Cardiac muscle cell (in vitro differentiated cells and primary cell): Measurements from ENCODE around the gene DOCK3. TPM values are rescaled to one million over a fixed set of nuclear protein-coding genes. Genes with fewer than 3 reads are reported as not detected.
"Not testable (repeated sequence)": the region's sequence is repeated elsewhere in the genome, so short reads cannot be mapped to it uniquely, and the experiment has no call there.

Source experiments
- DNase-seq, 2 donors: peaks; one replicate each; pipeline versions ENCODE4 v3.0.0 to v3.0.0-alpha.2; 2010 to 2017; ENCODE audit warnings: low read depth in 1 of 2, low spot score in 1 of 2
- H3K27ac ChIP-seq: fragments of 200-600 bp; sonication (generic); 2 replicates; pipeline ENCODE4 v1.5.1; 2016
- H3K27me3 ChIP-seq: fragments of 200-600 bp; sonication (generic); 2 replicates; pipeline ENCODE4 v1.6.0; 2016; ENCODE audit warnings: control low read depth
- H3K36me3 ChIP-seq: fragments of 200-600 bp; sonication (generic); 2 replicates; pipeline ENCODE4 v1.5.1; 2016; ENCODE audit warnings: control low read depth
- H3K4me1 ChIP-seq: fragments of 200-600 bp; sonication (generic); 2 replicates; pipeline ENCODE4 v1.8.1; 2017; ENCODE audit warnings: low read depth, mild to moderate bottlenecking, mixed run types
- H3K4me3 ChIP-seq: fragments of 200-600 bp; sonication (generic); 2 replicates; pipeline ENCODE4 v1.5.1; 2016; ENCODE audit warnings: mild to moderate bottlenecking
- H3K9me3 ChIP-seq: fragments of 200-600 bp; sonication (generic); 2 replicates; pipeline ENCODE4 v1.5.1; 2017; ENCODE audit warnings: low read depth, mild to moderate bottlenecking, control low read depth
- polyA plus RNA-seq: library from polyadenylated mRNA; unstranded; fragments of >200 nt; fragmentation: Nextera tagmentation; extraction: Ambion mirVana; gene quantifications from 2 replicates; pipeline ENCODE4 v1.2.1, GENCODE V29; 2016
- total RNA-seq: library from RNA; depleted of rRNA; stranded (reverse); fragments of >200 nt; gene quantifications from 2 replicates; pipeline ENCODE4 v1.2.3, GENCODE V29; 2016
- TF ChIP-seq, protein P1 (sequence below): IDR thresholded peaks from 2 replicates; pipeline ENCODE4 v1.5.1; 2012; ENCODE audit warnings: low read depth, mild to moderate bottlenecking, low read length

DOCK3 gene
- total and polyA plus RNA-seq, 2 experiments from 2014 or later: 0.56 to 1.3 TPM

DNA sequence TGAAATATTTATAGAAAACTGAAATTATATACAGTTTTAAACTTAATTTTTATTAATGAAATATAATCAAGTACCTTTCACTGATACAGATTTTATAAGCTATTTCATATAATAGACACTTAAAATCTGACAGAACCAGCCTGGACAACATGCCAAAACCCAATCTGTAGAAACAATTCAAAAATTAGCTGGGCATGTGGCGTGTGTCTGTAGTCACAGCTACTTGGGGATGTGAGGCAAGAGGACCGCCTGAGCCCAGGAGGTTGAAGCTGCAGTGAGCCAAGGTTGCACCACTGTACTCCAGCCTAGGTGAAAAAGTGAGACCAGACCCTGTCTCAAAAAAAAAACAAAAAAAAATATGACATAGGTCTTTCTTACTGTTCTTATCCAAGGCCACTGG is 472.1 kb downstream of the DOCK3 start:
- H3K4me3 ChIP-seq: no peak overlapping the region
- no peaks in the 10 kb centered on the region for H3K27me3 ChIP-seq
- TF ChIP-seq, protein P1, sequence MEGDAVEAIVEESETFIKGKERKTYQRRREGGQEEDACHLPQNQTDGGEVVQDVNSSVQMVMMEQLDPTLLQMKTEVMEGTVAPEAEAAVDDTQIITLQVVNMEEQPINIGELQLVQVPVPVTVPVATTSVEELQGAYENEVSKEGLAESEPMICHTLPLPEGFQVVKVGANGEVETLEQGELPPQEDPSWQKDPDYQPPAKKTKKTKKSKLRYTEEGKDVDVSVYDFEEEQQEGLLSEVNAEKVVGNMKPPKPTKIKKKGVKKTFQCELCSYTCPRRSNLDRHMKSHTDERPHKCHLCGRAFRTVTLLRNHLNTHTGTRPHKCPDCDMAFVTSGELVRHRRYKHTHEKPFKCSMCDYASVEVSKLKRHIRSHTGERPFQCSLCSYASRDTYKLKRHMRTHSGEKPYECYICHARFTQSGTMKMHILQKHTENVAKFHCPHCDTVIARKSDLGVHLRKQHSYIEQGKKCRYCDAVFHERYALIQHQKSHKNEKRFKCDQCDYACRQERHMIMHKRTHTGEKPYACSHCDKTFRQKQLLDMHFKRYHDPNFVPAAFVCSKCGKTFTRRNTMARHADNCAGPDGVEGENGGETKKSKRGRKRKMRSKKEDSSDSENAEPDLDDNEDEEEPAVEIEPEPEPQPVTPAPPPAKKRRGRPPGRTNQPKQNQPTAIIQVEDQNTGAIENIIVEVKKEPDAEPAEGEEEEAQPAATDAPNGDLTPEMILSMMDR: no peak
- no peaks in the 10 kb centered on the region for H3K36me3 ChIP-seq
- H3K4me1 ChIP-seq: no peaks in the 10 kb centered on the region
- no peak overlapping the region for H3K27ac ChIP-seq
- DNase-seq: no peak
- H3K9me3 ChIP-seq: no peaks in the 10 kb centered on the region

- Histone ChIP-seq H3K4me1 (no peaks in the 10 kb centered on the region), H3K27ac (no peak overlapping the region), H3K4me3 (no peak overlapping the region), H3K27me3 (no peaks in the 10 kb centered on the region), H3K36me3 (no peaks in the 10 kb centered on the region), H3K9me3 (no peaks in the 10 kb centered on the region)
- TF ChIP-seq, protein P1: no peak
- DNase-seq: no peak
These were observed 481.4 kb downstream of the DOCK3 start for GRCh38 chr3:51156147-51156546.

DNA sequence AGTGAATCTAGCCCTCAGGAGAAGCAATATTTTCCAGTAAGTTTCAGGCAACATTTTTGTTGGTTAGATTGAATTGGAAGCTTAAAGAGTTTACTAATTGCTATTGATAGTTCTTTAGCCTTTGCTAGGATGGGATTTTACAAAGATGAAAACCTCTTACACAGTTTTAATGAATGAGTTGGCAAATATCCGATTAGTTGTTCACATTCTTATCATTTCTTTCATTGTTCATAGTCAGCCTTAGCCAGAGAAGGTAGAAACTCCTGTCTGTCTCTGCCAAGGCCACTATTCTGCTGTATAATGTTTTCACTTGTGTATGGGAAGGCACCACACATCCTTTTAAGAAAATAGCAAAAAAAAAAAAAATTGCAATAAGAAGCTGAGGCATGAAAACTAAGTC is 488.3 kb downstream of the DOCK3 start:
- Histone ChIP-seq H3K27ac (no peak overlapping the region), H3K4me1 (no peaks in the 10 kb centered on the region)
- no peak for DNase-seq

DNA sequence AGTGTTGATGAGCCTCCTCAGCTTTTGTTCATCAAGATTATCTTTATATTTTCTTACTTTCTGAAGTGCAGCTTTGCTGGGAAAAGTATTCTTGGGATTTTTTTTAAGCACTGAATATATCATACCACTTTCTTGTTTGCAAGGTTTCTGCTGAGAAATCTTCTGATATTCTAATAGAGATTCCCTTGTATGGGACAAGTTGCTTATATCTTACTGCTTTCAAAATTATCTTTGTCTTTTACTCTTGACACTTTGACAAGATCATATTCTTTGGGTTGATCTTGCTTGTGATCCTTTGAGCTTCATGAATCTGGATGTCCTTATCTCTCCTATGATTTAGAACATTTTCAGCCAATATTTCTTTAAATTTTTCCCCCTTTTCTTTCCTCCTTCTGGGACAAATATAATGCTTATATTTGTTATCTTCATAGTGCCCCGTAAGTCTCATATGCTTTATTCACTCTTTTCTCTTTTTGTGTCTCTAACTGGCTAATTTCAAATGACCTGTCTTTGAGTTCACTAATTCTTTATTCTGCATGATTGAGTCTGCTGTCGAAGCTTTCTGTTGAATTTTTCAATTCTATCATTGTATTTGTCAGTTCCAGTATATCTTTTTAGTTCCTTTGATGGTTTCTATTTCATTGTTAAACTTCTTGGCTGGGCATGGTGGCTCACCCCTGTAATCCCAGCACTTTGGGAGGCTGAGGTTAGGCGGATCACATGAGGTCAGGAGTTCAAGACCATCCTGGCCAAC is 499.0 kb downstream of the DOCK3 start:
- Histone ChIP-seq H3K27ac (no peak overlapping the region), H3K36me3 (no peaks in the 10 kb centered on the region), H3K9me3 (no peaks in the 10 kb centered on the region), H3K4me1 (no peaks in the 10 kb centered on the region), H3K4me3 (no peak overlapping the region), H3K27me3 (no peaks in the 10 kb centered on the region)
- DNase-seq: no peak
- TF ChIP-seq, protein P1: no peak

More for the DNA sequence above, 488.3 kb downstream of the DOCK3 start:
- Histone ChIP-seq H3K9me3 (no peaks in the 10 kb centered on the region), H3K4me3 (no peak overlapping the region), H3K36me3 (no peaks in the 10 kb centered on the region), H3K27me3 (no peaks in the 10 kb centered on the region)
- TF ChIP-seq, protein P1: no peak

DNA sequence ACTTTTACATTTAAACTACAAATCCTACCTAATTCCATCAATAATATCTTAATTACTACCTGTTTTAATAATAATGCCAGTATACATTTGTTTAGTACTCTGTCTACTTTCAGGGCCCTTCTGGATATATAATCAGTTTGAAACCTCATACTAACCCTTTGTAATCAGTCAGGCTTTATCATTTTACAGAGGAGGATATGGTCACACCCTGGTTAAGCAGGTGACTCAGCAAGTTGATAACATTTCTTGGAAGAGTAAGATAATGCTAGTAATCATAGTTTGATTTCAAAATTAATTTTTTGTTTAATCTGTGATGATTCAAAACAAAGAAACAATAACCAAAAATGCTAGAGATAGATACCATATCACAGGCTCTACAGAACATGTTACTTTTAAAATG is 502.2 kb downstream of the DOCK3 start:
- Histone ChIP-seq H3K4me1 (no peaks in the 10 kb centered on the region), H3K27me3 (no peaks in the 10 kb centered on the region), H3K27ac (no peak overlapping the region), H3K4me3 (no peak overlapping the region), H3K36me3 (no peaks in the 10 kb centered on the region), H3K9me3 (no peaks in the 10 kb centered on the region)
- no peak for DNase-seq
- TF ChIP-seq, protein P1: no peak

- not testable (repeated sequence) for H3K27ac ChIP-seq, H3K9me3 ChIP-seq, H3K27me3 ChIP-seq, DNase-seq, H3K36me3 ChIP-seq, H3K4me1 ChIP-seq, H3K4me3 ChIP-seq
These were observed 511.7 kb downstream of the DOCK3 start for GRCh38 chr3:51186446-51186845.
